Glutamatergic neuron (in vitro differentiated cells): Measurements from ENCODE around the gene TMEM150C. TPM values are rescaled to one million over a fixed set of nuclear protein-coding genes. Genes with fewer than 3 reads are reported as not detected.

Source experiments
- DNase-seq: peaks from one replicate; pipeline ENCODE4 v3.0.0; 2022
- H3K27ac Mint-ChIP-seq: one replicate; pipeline ENCODE4 v1.8.0; 2020; ENCODE audit warnings: mild to moderate bottlenecking, mixed read lengths, inconsistent platforms; ENCODE audit not compliant: unreplicated experiment
- H3K27me3 Mint-ChIP-seq: one replicate; pipeline ENCODE4 v1.8.0; 2020; ENCODE audit warnings: mild to moderate bottlenecking, moderate library complexity, mixed read lengths, inconsistent platforms; ENCODE audit not compliant: unreplicated experiment
- H3K36me3 Mint-ChIP-seq: one replicate; pipeline ENCODE4 v1.8.0; 2020; ENCODE audit warnings: mild to moderate bottlenecking, mixed read lengths, inconsistent platforms; ENCODE audit not compliant: unreplicated experiment
- H3K4me1 Mint-ChIP-seq: one replicate; pipeline ENCODE4 v1.8.0; 2020; ENCODE audit warnings: mild to moderate bottlenecking, low read depth, mixed read lengths, inconsistent platforms; ENCODE audit not compliant: unreplicated experiment
- H3K4me3 Mint-ChIP-seq: one replicate; pipeline ENCODE4 v1.8.0; 2020; ENCODE audit warnings: mild to moderate bottlenecking, mixed read lengths, inconsistent platforms; ENCODE audit not compliant: unreplicated experiment
- H3K9me3 Mint-ChIP-seq: one replicate; pipeline ENCODE4 v1.8.0; 2020; ENCODE audit warnings: mild to moderate bottlenecking, moderate library complexity, mixed read lengths, inconsistent platforms; ENCODE audit not compliant: unreplicated experiment
- total RNA-seq: library from RNA; stranded (reverse); fragmentation: NEBNext Ultra II Directional; extraction: Animal tissue kit (Norgen Biotek cat#: 25700); gene quantifications from one replicate; pipeline ENCODE4 v1.2.1, GENCODE V29; 2021; ENCODE audit not compliant: unreplicated experiment
- TF ChIP-seq, protein P1 (sequence below): fragments of 200-600 bp; sonication (generic); IDR thresholded peaks from one replicate; pipeline ENCODE4 v1.5.0; 2021; ENCODE audit not compliant: partially characterized antibody, unreplicated experiment

Gene TMEM150C
- total RNA-seq, 1 donor from 2014 or later: 5.1 TPM

DNA sequence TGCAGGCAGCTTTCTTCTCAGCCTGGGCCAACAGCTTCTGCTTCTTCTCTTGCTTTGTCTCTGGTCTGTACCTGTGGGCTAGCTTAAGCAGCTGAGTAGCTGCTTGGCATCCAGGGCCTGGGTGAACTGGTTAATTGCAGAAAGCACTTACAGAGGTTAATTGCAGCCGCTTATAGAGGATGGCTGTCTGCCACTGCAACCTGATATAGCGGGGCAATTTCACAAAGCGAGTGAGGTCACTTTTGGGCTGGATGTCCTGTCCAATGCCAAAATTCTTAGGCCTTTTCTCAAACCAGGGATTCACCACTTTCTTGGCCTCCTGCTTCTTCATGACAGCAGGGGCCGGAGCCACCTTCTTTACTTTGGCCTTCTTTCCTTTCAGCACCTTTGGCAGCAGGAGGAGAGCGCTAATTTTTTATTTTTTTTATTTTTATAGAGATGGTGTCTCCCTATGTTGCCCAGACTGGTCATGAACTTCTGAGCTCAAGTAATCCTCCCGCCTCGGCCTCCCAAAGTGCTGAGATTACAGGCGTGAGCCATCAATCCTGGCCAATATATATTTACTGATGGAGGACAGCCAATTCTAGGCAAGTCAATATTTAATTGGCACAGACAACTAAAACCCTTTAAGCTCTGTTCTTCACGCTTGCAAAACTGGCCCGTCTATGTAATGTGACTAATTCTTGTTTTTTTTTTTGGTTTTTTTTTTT is 70.4 kb downstream of the TMEM150C start:
- Mint-ChIP-seq H3K4me1 (no peaks in the 10 kb centered on the region), H3K4me3 (no peak overlapping the region), H3K27me3 (peaks cover 3% of the 10 kb centered on the region), H3K9me3 (no peaks in the 10 kb centered on the region), H3K27ac (no peak overlapping the region), H3K36me3 (no peaks in the 10 kb centered on the region)
- DNase-seq: no peak
- TF ChIP-seq, protein P1, sequence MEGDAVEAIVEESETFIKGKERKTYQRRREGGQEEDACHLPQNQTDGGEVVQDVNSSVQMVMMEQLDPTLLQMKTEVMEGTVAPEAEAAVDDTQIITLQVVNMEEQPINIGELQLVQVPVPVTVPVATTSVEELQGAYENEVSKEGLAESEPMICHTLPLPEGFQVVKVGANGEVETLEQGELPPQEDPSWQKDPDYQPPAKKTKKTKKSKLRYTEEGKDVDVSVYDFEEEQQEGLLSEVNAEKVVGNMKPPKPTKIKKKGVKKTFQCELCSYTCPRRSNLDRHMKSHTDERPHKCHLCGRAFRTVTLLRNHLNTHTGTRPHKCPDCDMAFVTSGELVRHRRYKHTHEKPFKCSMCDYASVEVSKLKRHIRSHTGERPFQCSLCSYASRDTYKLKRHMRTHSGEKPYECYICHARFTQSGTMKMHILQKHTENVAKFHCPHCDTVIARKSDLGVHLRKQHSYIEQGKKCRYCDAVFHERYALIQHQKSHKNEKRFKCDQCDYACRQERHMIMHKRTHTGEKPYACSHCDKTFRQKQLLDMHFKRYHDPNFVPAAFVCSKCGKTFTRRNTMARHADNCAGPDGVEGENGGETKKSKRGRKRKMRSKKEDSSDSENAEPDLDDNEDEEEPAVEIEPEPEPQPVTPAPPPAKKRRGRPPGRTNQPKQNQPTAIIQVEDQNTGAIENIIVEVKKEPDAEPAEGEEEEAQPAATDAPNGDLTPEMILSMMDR: no peak

DNA sequence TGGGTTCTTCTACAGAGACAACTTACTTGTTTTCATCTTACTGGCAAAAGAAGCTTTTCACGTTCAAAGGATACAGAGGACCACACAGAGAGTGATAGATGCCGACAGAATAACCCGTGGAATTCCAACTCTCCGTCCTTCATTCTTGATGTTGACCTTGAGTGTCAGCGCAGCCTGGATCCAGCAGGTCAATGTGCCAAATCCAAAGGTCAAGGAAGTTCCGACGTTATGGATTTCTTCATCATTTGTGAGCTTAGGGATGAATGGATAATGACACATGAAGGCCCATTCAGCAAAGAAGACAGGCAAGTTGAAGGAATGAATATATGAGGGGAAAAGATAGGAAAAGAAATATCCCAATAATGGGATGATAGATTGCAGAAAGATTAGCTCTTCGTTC is 71.8 kb downstream of the TMEM150C start:
- no peak overlapping the region for H3K4me3 Mint-ChIP-seq
- no peaks in the 10 kb centered on the region for H3K36me3 Mint-ChIP-seq
- H3K9me3 Mint-ChIP-seq: no peaks in the 10 kb centered on the region
- peaks cover 3% of the 10 kb centered on the region for H3K27me3 Mint-ChIP-seq
- no peaks in the 10 kb centered on the region for H3K4me1 Mint-ChIP-seq
- no peak for DNase-seq
- TF ChIP-seq, protein P1: no peak
- no peak overlapping the region for H3K27ac Mint-ChIP-seq

DNA sequence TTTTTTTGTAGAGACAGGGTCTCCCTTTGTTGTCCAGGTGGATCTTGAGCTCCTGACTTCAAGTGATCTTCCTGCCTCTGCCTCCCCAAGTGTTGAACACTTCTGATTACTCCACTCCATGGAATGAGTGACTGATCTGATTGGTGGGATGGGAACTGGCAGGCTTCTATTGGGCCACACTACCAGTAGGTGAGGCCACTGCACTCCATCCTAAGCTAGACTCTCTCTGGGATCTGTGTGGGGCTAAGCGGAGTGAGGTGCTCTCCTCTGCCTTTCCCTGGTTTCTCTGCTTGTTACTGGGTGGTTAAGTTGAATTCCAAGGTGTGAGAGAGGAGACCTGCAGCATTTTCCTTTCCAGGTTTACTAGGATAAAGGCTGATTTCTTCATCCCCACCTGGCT is 72.7 kb downstream of the TMEM150C start:
- no peaks in the 10 kb centered on the region for H3K36me3 Mint-ChIP-seq

DNA sequence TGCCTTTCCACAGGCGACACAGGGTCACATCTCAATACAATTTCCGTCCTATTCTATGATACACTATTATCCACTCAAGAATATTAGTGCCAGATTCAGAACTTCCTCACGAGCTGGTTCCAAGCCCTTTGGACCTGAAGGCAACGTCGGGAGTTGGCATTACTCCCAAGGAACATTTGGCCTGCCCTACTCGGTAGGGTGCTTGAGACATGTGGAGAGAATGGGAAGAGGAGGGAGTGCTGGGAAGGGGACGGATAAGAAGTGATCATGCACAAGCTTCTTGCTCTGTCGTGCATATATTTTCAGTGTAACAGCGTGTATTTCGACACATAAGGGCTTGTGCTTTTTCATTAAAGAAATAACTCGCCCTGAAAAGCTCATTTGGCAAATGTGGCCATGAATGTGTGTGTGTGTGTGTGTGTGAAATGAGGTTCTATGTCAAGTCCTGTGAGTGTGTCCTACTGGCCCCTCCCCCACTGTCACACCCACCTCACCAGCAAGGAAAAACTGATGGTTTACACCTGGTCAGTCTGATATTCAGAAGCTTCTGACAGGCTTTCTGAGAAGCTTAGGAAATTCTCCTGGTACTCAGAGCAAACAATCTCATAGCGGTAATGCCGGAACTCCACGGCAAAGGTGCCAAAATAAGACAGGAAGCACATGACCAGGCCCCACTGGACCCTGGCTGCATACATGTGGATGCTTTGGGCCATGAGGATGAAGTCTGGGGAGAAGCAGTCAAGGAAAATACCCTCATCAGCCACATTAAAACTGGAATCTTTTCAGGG is 76.6 kb downstream of the TMEM150C start:
- no peak overlapping the region for H3K27ac Mint-ChIP-seq
- TF ChIP-seq, protein P1: no peak
- H3K27me3 Mint-ChIP-seq: peaks cover 3% of the 10 kb centered on the region
- no peaks in the 10 kb centered on the region for H3K4me1 Mint-ChIP-seq
- H3K36me3 Mint-ChIP-seq: no peaks in the 10 kb centered on the region
- DNase-seq: no peak
- H3K9me3 Mint-ChIP-seq: peaks cover 1% of the 10 kb centered on the region
- H3K4me3 Mint-ChIP-seq: no peak overlapping the region

More for the DNA sequence above, 72.7 kb downstream of the TMEM150C start:
- H3K4me1 Mint-ChIP-seq: no peaks in the 10 kb centered on the region
- TF ChIP-seq, protein P1: no peak
- no peak overlapping the region for H3K27ac Mint-ChIP-seq
- peaks cover 3% of the 10 kb centered on the region for H3K27me3 Mint-ChIP-seq
- H3K9me3 Mint-ChIP-seq: peaks cover 1% of the 10 kb centered on the region
- DNase-seq: no peak
- H3K4me3 Mint-ChIP-seq: no peak overlapping the region

DNA sequence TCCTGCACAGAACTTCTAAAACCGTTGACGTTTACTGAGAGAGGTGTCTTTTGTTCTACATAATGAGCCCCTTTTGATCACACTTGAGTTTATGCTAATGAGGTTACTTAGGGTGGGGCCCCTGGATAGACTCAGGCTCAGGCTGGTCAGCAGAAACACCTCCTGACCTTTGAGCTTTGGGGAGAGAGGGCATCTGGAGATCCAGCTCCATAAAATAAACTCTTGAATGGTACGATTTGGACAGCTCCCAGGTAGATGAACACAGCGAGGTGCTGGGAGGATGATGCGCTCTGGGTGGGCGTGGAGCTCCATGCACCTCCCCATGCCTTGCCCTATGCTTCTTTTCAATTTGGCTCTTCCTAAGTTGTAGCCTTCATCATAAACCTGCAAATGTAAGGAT is 79.4 kb downstream of the TMEM150C start:
- H3K4me1 Mint-ChIP-seq: no peaks in the 10 kb centered on the region
- no peaks in the 10 kb centered on the region for H3K36me3 Mint-ChIP-seq
- H3K9me3 Mint-ChIP-seq: peaks cover 1% of the 10 kb centered on the region
- TF ChIP-seq, protein P1: no peak
- no peak overlapping the region for H3K27ac Mint-ChIP-seq
- H3K4me3 Mint-ChIP-seq: no peak overlapping the region
- H3K27me3 Mint-ChIP-seq: no peaks in the 10 kb centered on the region
- DNase-seq: no peak
